Anterior cingulate cortex (tissue), 58 donors: ENCODE data around the gene UXS1.
A peak's percentile ranks its signal among the peaks of the same experiment; 100 is the strongest.

Experiments used
- DNase-seq, 58 donors: peaks; one replicate each; lab custom pipeline; 2025; lab: John Stamatoyannopoulos, UW

UXS1 gene

DNA sequence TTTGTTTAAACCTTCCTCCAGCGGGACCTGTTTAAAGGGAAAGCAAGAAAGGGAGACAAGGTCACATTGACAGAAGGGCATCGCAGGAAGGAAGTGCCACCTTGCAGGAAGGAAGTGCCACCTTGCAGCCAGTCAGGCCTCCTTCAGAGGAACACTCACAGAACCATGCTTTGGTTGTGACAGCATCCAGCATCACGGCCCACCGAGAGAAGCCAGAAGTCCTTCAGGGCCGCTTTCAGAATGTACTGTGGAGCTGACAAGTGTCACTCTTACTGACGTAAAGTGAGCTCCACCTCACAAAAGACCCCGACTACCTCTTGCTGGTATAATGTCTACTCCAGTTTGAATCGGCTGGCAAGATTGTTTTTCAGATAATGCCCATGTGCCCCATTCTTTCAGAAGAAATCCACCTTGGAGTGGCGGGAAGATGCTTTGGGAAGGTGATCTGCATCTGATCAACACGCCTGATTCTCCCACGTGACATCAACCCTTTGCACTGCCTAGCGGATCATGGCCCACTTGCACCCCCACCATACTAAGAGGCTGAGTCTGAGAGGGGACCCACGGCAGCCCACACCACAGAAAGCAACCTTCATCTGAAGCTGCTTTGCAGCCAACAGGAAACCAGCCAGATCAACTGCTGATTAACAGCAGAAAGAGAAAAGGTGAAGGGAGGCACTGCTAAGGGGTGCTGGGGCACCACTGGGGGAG, 99.8 kb downstream of the UXS1 start:
- DNase-seq, result no peak

DNA sequence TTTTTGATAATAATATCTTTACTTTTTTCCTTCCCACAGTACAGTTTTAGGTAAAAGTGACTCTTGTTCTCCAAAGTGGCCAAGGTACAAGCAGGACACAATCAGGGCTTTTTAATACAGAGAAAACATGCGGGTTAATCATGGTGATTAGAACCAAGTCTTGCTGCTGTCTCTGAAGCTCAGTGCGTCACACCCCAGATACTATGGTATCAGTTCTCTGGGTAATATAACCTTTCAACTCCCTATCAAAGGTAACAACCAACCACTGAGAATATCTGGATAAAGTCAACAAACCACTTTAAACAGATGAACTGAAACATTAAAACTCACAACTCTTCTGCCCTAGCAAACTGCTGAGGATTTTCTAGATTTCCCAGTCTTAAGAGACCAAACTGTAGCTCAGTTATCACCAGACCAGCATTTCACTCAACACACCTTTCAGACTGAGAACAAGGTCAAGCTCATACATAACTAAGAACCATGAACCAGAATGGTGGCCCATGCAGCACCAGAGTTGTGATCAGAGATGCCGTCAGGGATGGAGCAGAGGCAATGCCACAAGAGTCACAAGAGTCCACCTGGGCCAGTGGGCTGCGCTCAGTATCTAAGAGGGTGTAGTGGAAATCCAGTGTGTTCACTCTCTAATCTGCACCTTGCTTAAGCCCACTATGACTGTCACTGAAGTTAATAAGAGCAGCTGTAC, 103.0 kb downstream of the UXS1 start:
- no peak for DNase-seq

DNA sequence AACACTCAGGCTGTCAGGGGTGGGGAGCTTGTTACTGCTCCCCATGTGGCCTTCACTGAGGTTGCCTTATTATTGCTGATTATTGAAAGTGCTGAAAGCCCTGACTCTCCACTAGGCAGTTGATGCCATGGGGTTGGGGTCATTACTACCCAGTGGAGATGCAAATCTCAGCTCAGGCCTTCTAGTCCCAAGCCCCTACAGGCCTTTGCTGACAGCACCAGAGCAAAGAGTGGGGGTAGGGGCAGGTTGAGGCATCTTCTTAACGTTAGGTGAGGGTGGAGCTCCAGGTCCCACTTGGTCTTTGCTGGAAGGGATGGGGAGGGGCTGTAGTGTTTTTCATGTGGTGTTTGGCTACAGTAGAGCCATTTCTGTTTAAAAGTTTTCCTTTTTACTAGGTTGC, 104.5 kb downstream of the UXS1 start:
- DNase-seq, result no peak

GRCh38 chr2:106085181-106085940, 108.7 kb downstream of the UXS1 start:
- peak in 1 of 58 donors; percentile 43 for DNase-seq

GRCh38 chr2:106080959-106081358, 113.1 kb downstream of the UXS1 start:
- no peak for DNase-seq

GRCh38 chr2:106078096-106078495, 116.0 kb downstream of the UXS1 start:
- no peak for DNase-seq

- no peak for DNase-seq
Observed at GRCh38 chr2:106076941-106077340, 117.2 kb downstream of the UXS1 start.

DNA sequence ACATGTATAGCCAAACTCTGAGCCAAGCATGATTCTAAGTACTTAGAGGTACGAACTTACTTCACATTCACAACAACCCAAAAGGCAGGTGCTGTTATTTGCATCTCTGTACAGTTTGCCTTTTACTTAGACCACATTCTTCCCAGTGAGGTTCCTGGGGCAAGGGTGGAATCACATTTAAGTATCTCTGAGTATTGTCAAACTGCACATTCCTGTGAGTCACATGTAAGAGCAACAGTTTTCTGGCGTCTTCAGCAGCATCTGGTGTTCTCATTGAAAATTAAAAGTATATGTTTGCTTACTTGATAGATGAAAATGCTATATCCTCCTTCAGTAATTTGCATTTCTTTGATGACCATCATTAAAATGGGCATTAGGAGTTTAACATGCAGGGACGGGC, 119.1 kb downstream of the UXS1 start:
- DNase-seq, result no peak

- no peak for DNase-seq
Observed at GRCh38 chr2:106073678-106074406, 120.3 kb downstream of the UXS1 start.

- no peak for DNase-seq
Observed at GRCh38 chr2:106070181-106070580, 123.9 kb downstream of the UXS1 start.

DNA sequence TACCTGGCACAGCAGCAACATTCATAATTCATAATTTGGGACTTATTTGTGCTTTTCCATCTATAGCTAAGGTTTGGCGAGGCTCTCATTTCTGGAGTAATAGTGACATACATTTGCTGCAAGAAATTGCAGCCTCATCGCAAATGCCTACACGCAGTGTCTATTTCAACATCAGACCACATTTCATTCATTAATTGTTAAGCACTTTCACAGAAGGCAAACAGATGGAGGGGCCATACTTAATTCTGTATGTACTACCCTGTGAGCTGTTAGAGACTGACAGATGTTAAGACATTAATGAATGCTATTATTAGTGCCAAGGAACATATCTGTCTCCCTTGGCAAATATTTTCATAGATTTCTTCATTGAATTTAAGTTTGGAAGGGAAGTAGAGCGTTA, 125.7 kb downstream of the UXS1 start:
- DNase-seq, result no peak

GRCh38 chr2:106065983-106066820, 127.9 kb downstream of the UXS1 start:
- DNase-seq, result peak in 3 of 58 donors; percentile 9 to 13 (median 12)

- DNase-seq, result peak in 5 of 58 donors; percentile 5 to 49 (median 12)
Observed at GRCh38 chr2:106065268-106065982, 128.7 kb downstream of the UXS1 start.

DNA sequence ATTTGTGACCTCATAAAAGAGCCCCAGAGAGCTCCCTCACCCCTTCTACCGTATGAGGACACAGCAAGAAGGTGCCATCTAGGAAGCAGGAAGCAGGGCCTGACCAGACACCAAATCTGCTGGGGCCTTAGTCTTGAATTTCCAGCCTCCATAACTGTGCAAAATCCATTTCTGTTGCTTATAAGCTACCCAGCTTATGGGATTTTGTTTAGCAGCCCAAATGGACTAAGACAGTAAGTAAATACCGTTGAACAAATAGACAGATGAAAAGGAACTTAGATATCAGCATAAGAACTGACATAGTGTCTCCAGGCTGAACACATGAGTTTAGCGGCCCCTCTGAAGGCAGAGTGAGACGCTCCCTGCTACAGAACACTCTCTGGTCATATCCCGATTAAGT, 130.9 kb downstream of the UXS1 start:
- no peak for DNase-seq

GRCh38 chr2:106062627-106063026, 131.5 kb downstream of the UXS1 start:
- no peak for DNase-seq

DNA sequence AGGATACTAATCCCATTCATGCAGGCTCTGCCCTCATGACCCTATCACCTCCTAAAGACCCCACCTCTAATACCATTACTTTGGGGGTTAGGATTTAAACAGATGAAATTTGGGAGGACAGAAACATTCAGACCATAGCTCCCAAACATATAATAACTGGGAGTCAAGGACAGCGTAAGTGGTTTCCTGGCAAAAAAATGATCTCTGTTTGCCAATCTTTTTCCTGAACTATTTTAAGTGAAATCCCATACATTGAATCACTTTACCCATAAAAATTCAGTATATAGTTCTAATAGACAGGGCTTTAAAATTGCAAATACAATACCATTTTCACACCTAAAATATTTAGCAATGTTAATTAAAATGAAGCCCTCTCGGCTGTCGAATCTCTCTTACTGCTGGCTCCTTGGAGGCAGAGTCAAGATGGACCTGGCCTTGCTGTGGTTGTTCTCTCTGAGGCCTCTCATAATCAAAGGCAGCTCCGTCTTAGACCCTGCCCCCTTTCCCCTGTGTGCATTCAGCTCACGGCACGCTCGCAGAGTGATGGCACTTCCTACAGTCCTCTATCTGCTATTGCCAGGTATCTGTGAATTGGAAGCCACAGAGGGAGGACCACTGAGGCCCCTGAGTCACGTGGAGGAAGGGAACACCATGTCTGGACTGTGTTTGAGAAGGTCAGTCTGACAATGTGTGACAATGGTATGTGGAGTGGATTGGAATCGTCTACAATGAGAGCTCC, 132.3 kb downstream of the UXS1 start:
- no peak for DNase-seq

- DNase-seq, result no peak
Observed at GRCh38 chr2:106059416-106060065, 134.6 kb downstream of the UXS1 start.
